Glomerular visceral epithelial cell (primary cell): ENCODE measurements around the gene AMPD3.

Experiments
- DNase-seq: peaks from one replicate; pipeline ENCODE4 v3.0.0-alpha.2; 2016; ENCODE audit errors: extremely low spot score

AMPD3 gene

DNA sequence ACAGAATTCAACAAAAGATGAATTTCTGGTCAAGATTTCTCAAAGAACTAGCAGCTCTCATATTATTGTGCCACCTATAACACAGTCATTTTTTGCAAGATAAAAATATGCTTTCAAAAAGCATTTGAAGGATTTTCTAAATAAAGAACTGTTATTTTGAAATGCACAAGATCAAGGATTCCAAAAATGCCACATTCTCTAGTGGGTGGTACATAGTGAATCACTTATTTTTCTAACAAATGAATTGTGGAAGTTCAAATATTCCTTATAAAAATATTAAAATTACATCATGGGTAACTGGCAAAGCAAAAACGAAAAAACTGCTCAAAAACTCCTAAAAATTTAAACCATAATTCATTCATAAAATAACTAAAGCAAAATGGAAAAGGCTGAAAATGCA, 83.9 kb downstream of the AMPD3 start:
- DNase-seq = no peak

DNA sequence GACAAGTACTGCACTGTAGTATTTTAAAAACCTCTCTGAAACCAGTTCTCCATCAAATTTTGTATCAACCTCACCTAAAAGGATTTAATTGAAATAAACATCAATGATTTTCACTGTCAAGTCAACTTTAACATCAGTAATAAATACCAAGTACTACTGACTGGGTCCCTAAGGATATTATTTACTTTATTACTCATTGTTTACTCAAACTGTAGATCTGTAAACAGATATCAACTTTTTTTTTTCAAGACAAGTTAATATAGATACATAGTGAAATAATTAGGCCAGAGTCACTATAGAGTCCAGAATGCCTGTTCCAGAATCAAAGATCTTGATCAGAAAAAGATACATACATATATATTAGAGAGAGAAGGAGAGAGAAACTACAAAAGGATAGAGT, 84.3 kb downstream of the AMPD3 start:
- DNase-seq = no peak

DNA sequence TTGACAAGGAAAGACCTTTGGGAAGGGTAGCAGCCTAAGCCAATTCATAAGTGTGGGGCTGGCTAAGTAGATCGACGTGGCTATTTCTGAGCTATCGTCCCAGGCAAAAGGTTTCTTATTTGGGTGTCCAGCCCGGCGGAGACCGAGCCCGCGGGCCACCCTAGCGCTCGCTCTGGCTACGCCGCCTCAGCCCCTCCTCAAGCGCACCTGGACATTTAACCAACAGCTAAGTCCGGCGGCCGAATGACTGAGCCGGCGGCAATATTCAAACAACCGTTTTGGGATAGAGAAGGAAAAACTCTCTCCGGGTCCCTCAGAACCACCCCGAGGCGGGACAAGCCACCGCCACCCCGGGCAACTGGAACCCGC, 85.5 kb downstream of the AMPD3 start:
- peak; percentile 36 for DNase-seq

DNA sequence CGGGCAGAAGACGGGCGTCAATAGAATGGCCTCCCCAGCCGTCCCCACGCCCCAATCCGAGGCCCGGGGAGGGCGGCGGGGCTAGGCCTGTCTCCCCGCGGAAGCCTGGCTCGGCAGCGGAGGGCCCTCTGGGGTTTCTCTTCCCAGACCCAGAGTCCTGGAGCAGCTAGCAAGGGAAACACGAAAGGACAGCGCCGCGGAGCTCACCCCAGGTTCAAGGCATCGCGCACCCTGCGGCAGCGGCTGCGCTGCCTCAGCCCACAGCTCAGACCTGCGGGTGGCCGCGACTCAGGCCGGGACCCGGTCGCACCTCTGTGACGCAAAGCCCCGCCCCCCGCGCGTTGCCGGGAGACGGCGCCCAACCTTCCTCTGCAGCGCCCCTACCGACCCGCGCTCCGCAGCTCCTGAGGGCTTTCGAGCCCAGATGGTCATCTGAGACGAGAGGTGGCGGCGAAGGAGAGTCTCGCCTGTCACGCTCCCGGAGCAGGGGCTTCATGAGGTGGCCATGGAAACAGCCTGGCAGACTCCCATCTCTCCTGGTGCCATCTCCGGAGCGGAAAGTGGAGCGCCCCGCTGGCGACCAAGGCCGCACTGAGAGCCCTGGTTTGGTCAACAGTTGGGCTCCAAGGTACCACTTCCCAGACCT, 86.0 kb downstream of the AMPD3 start, which contains the start of gene RNF141:
Gene RNF141, minus strand, starts transcription at position 273 of the 646 bp plus-strand sequence. CDS start 7,029 bp downstream, outside the sequence.
- peak; percentile 91 for DNase-seq

DNA sequence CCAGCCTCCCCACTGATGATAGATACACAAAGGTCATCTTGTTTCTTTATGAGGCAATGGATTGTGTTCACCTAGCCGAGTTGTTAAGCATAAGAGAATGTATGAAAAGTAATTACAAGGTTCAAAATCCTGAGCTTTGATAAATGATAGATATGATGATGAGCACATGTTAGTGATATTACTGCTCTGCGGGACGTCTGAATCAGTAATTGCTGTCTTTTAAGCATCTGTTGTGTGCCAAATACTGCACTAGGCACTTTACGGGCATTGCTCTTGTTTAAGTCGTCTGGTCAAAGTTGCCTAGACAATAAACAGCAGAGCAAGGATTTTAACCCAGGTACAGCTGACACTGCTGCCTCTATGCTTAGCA, 86.5 kb downstream of the AMPD3 start:
- DNase-seq = no peak

DNA sequence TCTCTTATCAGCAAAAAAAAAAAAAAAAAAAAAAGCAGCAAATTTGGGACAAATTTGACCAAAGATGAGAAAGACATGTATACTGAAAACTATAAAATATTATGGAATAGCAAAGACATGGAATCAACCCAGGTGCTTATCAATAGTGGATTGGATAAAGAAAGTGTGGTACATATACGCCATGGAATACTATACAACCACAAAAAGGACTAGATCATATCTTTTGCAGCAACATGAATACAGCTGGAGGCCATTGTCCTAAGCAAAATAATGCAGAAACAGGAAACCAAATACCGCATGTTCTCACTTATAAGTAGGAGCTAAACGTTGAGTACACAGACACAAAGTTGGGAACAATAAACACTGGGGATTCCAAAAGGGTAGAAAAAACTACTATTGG, 87.7 kb downstream of the AMPD3 start:
- DNase-seq = no peak

DNA sequence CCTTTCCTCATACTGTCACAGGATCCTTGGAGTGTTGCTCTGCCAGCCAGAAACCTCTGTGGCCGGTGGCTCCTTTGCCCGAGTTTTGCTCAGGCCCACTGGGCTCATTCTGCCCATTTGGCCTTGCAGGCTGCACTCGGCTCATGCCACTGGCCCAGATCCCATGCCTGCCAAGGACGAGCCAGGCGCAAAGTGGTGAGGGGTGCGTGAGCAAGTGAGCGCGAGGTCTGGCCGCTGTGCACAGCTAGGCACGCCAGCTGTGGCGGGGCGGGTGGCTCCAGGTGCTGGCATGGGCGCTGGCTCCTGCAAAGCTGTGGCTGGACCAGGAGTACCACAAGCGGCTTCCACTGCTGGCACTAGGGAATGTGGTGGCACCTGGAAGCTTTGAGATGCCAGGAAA, 88.7 kb downstream of the AMPD3 start:
- no peak for DNase-seq

DNA sequence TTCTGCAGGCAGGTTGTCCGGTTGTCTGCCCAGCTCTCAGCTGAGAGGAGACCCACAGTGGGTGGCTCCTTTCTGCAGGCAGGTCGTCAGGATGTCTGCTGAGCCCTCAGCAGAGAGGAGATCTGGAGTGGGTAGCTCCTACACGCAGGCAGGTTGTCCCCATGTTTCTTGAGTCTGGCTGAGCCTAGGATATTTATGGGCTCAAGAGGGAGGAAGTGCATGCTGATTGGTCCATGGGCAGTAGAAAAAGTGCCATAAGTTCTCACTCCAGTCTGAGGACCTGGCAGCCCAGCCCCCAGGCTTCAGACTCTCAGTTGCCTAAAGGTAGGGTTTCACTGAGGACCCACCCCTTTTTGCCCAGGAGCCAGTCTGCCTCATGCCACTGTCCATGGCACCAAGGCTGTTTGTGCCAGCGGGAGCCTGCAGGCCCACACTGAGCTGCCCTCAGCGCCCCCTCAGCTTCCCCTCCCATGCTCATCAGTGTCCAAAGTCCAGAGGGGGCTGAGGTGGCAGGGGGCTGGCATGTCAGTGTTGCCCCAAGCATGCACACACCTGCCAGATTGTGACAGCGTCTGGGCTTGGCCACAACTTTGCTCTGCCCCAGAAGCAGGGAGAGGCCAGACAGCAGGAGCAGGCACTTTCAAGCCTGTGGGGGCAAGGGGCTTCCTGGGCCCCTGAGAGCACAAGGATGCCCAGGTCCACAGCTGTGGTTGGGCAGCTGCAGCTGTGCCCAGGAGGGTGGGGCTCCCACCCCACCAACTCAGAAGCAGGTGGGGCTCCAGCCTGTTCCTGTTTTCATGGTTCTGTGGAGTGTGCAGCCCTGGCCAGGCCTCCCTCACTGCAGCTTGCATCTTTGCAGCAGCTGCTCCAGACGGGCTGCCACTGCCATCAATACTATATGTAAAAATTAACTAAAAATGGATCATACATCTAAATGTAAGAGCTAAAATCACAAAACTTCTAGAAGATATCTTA, 89.7 kb downstream of the AMPD3 start:
- no peak for DNase-seq

DNA sequence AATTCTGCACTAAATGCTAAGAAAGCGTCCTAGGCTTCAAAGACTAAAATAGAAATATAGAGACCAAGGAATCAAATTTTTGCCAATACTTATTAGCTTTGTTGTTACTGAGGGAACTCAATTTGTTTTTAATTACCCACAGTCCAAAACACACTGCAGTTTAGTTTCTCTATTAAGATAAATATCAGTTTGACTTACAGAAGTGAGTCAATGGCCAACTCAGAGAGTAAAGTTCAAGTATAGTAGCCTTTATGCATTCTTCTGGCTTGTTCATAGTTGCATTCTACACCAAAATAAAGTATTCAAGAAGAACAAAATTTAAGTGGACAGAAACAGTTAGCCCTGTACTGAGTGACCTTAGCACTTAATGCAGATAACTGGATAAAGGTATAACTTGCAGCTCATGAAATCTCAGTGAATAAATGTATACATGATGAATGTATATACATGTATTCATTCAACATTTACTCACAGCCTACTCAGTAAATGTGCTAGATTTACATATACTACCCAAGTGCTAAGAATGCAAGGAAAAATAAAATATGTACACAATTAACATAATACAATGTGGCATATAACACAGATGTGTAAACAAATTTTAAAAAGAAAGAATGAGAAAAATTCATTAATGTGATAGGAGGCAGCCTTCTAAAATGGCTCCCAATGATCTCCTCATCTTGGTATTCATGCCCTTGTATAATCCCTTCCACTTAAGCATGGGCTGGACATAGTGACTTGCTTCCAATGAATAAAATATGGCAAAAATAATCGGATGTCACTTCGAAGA, 95.6 kb downstream of the AMPD3 start:
- DNase-seq = no peak

DNA sequence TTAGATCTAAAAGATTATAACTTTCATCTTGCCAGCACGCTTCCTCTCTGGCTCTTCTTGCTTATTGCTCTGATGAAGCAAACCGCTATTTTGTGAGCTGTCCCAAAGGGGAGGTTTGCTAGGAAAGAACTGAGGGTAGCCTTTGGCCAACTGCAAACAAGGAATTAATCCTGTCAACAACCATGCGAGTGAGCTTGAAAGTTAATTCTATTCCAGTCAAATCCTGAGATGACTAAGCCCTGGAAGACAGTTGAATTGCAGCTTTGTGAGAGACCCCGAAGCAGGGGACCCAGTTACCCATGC, 96.2 kb downstream of the AMPD3 start:
- no peak for DNase-seq

DNA sequence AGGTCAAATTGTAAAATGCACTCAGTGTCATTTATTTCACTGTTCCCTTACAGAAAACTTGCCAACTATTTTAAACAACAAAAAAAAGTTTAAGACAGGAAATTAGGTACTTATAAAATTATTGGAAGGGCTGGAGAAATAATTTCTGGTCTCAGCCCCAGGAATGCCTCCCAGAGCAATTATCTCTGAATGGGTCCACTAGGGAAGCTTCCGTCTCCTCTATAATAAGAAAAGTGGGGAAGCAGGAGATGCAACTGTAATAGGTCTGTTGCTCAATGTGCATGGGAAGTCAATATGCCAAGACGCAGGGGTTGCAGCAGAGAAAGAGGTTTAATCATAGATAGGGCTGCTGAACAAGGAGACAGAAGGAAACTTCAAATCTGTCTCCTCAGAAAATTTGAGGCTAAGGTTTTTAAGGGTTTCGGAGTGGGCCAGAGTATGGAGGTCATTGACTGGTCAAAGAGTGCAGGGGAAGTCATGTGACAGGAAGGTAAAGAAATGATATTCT, 96.8 kb downstream of the AMPD3 start:
- DNase-seq = no peak

DNA sequence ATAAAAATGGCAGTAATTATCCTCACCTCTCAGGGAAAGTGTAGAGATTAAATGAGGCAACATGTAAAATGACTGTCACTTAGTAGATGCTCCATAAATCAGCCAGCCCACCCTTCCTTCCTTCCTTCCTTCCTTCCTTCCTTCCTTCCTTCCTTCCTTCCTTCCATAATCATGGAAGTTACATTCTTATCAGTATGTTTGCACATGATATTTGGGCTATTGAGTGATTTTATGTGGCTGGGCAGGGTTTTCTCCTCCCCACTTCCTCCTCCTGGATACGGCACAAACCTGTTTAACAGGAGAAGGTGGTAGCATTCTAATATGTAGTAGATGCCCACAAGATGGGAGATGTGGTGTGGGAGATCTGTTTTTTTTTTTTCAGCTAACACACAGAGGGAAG, 101.5 kb downstream of the AMPD3 start:
- DNase-seq = no peak
